ENCODE results near the gene UGT1A6.

GRCh38 chr2:233821709-233822100, 129.0 kb downstream of the UGT1A6 start:
- TF ChIP-seq YY1 (IDR thresholded peaks at IDR 0.05; ENCODE audit: low read depth) (no peak), RAD21 (IDR thresholded peaks at IDR 0.05; ENCODE audit: low read length) (no peak), REST (IDR thresholded peaks at IDR 0.05; ENCODE audit: low read depth, low read length) (no peak), TAF1 (IDR thresholded peaks at IDR 0.05; ENCODE audit: borderline replicate concordance, low read depth, low read length) (no peak), RCOR1 (IDR thresholded peaks at IDR 0.05; ENCODE audit: low read length) (no peak), GATA2 (CRISPR knock-in tag; IDR thresholded peaks at IDR 0.05) (no peak), TCF12 (IDR thresholded peaks at IDR 0.05) (no peak), MAX (IDR thresholded peaks at IDR 0.05; ENCODE audit: low read depth) (no peak), CHD2 (IDR thresholded peaks at IDR 0.05; ENCODE audit: low read length, partially characterized antibody) (no peak), FOSL2 (IDR thresholded peaks at IDR 0.05; ENCODE audit: borderline replicate concordance, low read depth) (no peak), CTCF (IDR thresholded peaks at IDR 0.05) (no peak), POLR2AphosphoS5 (IDR thresholded peaks at IDR 0.05; ENCODE audit: low read depth, low read length) (no peak)
- TF ChIP-seq, protein P1, sequence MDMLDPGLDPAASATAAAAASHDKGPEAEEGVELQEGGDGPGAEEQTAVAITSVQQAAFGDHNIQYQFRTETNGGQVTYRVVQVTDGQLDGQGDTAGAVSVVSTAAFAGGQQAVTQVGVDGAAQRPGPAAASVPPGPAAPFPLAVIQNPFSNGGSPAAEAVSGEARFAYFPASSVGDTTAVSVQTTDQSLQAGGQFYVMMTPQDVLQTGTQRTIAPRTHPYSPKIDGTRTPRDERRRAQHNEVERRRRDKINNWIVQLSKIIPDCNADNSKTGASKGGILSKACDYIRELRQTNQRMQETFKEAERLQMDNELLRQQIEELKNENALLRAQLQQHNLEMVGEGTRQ (IDR thresholded peaks at IDR 0.05; ENCODE audit: borderline replicate concordance, low read depth, low read length), result no peak
- TF ChIP-seq, protein P2, sequence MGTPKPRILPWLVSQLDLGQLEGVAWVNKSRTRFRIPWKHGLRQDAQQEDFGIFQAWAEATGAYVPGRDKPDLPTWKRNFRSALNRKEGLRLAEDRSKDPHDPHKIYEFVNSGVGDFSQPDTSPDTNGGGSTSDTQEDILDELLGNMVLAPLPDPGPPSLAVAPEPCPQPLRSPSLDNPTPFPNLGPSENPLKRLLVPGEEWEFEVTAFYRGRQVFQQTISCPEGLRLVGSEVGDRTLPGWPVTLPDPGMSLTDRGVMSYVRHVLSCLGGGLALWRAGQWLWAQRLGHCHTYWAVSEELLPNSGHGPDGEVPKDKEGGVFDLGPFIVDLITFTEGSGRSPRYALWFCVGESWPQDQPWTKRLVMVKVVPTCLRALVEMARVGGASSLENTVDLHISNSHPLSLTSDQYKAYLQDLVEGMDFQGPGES (IDR thresholded peaks at IDR 0.05; ENCODE audit: low read depth, low read length), result no peak

Measured in SK-N-SH (cell line).